Tracheal epithelial cell (primary cell): ENCODE measurements around the gene KRT35. TPM values are rescaled to one million over a fixed set of nuclear protein-coding genes. Genes with fewer than 3 reads are reported as not detected.

Experiments
- total RNA-seq: library from RNA; depleted of rRNA; stranded (reverse); fragments of >200 nt; gene quantifications from 2 replicates; pipeline ENCODE4 v1.2.1, GENCODE V29; 2014

The KRT35 gene
- total RNA-seq = not detected in 2 replicates

GRCh38 chr17:41481036-41481435 lies at the start of gene KRT35:
KRT35 (minus strand) TSS chr17:41481151; CDS start chr17:41481097, 54 bp downstream.

GRCh38 chr17:41518789-41519449 lies 38.0 kb upstream of the KRT35 start, which contains the start of gene KRT15:
KRT15 (minus strand) TSS chr17:41518890; CDS start chr17:41518827, 63 bp downstream.

GRCh38 chr17:41505007-41505808 lies 24.3 kb upstream of the KRT35 start, which contains the start of gene KRT13:
KRT13 (minus strand) TSS chr17:41505612; CDS start chr17:41505550, 62 bp downstream.

GRCh38 chr17:41489531-41489930 lies 8.6 kb upstream of the KRT35 start, which contains the start of gene KRT36:
KRT36 (minus strand) TSS chr17:41489910; CDS start chr17:41489864, 46 bp downstream.

GRCh38 chr17:41466988-41467387 lies 14.0 kb downstream of the KRT35 start, which contains the start of gene KRT32:
KRT32 (minus strand) TSS chr17:41467386; CDS start chr17:41467325, 61 bp downstream.

GRCh38 chr17:41440531-41441033 lies 40.4 kb downstream of the KRT35 start, which contains the start of gene KRT38:
KRT38 (minus strand) TSS chr17:41440983; CDS start chr17:41440921, 62 bp downstream.

Other genes starting within 250 kb of the KRT35 start
- not detected in 2 replicates for gene KRTAP9-3, start 248.7 kb downstream of the KRT35 start, total RNA-seq
- not detected in 2 replicates for gene KRTAP9-8, start 243.2 kb downstream of the KRT35 start, total RNA-seq
- not detected in 2 replicates for gene KRTAP9-4, start 231.5 kb downstream of the KRT35 start, total RNA-seq
- gene KRTAP9-9, start 225.8 kb downstream of the KRT35 start, total RNA-seq = not detected in 2 replicates
- gene KRTAP9-6, start 215.8 kb downstream of the KRT35 start, total RNA-seq = not detected in 2 replicates
- gene KRTAP9-7, start 205.5 kb downstream of the KRT35 start, total RNA-seq = not detected in 2 replicates
- not detected in 2 replicates for gene KRTAP29-1, start 178.3 kb downstream of the KRT35 start, total RNA-seq
- gene KRTAP16-1, start 171.8 kb downstream of the KRT35 start, total RNA-seq = not detected in 2 replicates
- gene KRTAP17-1, start 165.4 kb downstream of the KRT35 start, total RNA-seq = 0.24 TPM in 1 of 2 replicates, not detected in the other
- gene KRT33A, start 130.3 kb downstream of the KRT35 start, total RNA-seq = under 0.01 TPM in 1 of 2 replicates, not detected in the other
- gene KRT33B, start 111.3 kb downstream of the KRT35 start, total RNA-seq = 0.21 and 0.24 TPM in 2 replicates
- gene KRT34, start 98.8 kb downstream of the KRT35 start, total RNA-seq = 0.43 and 7.0 TPM in 2 replicates
- 0.24 TPM in 1 of 2 replicates, not detected in the other for gene KRT31, start 83.5 kb downstream of the KRT35 start, total RNA-seq
- gene KRT37, start 56.6 kb downstream of the KRT35 start, total RNA-seq = not detected in 2 replicates
- gene KRT38, start 40.2 kb downstream of the KRT35 start, total RNA-seq = not detected in 2 replicates
- gene KRT32, start 13.8 kb downstream of the KRT35 start, total RNA-seq = not detected in 2 replicates
- gene KRT36, start 8.8 kb upstream of the KRT35 start, total RNA-seq = not detected in 2 replicates
- gene KRT13, start 24.5 kb upstream of the KRT35 start, total RNA-seq = 0.24 and 20.0 TPM in 2 replicates
- 38.1 and 92.7 TPM in 2 replicates for gene KRT15, start 37.7 kb upstream of the KRT35 start, total RNA-seq
- gene KRT19, start 47.2 kb upstream of the KRT35 start, total RNA-seq = 3,305 and 10,988 TPM in 2 replicates
- gene KRT9, start 90.9 kb upstream of the KRT35 start, total RNA-seq = 0.72 TPM in 1 of 2 replicates, not detected in the other
- 2,248 and 2,437 TPM in 2 replicates for gene KRT14, start 105.7 kb upstream of the KRT35 start, total RNA-seq
- gene KRT16, start 131.6 kb upstream of the KRT35 start, total RNA-seq = 2,720 and 3,196 TPM in 2 replicates
- gene KRT17, start 143.4 kb upstream of the KRT35 start, total RNA-seq = 21,656 and 29,975 TPM in 2 replicates
- gene EIF1, start 207.7 kb upstream of the KRT35 start, total RNA-seq = 108 and 179 TPM in 2 replicates
- gene GAST, start 231.2 kb upstream of the KRT35 start, total RNA-seq = 2.1 TPM in 1 of 2 replicates, not detected in the other